ENCODE results near the gene PIK3CA. TPM values are rescaled to one million over a fixed set of nuclear protein-coding genes. Genes with fewer than 3 reads are reported as not detected.

Gene PIK3CA
- total RNA-seq, 1 experiment from 2014 or later = 27.6 TPM

GRCh38 chr3:179224584-179224983 is 76.4 kb downstream of the PIK3CA start:
- CTCF ChIA-PET = no interaction called here
- TF ChIP-seq SIN3A (IDR thresholded peaks at IDR 0.05; ENCODE audit: borderline replicate concordance, insufficient read depth, low read depth, low read length) (no peak), POLR2AphosphoS5 (IDR thresholded peaks at IDR 0.05; ENCODE audit: low read depth, low read length) (no peak), TCF7L2 (IDR thresholded peaks at IDR 0.05; ENCODE audit: low read depth, low read length) (no peak)
- TF ChIP-seq, protein P1, sequence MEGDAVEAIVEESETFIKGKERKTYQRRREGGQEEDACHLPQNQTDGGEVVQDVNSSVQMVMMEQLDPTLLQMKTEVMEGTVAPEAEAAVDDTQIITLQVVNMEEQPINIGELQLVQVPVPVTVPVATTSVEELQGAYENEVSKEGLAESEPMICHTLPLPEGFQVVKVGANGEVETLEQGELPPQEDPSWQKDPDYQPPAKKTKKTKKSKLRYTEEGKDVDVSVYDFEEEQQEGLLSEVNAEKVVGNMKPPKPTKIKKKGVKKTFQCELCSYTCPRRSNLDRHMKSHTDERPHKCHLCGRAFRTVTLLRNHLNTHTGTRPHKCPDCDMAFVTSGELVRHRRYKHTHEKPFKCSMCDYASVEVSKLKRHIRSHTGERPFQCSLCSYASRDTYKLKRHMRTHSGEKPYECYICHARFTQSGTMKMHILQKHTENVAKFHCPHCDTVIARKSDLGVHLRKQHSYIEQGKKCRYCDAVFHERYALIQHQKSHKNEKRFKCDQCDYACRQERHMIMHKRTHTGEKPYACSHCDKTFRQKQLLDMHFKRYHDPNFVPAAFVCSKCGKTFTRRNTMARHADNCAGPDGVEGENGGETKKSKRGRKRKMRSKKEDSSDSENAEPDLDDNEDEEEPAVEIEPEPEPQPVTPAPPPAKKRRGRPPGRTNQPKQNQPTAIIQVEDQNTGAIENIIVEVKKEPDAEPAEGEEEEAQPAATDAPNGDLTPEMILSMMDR (IDR thresholded peaks at IDR 0.05) = no peak
- TF ChIP-seq, protein P2, sequence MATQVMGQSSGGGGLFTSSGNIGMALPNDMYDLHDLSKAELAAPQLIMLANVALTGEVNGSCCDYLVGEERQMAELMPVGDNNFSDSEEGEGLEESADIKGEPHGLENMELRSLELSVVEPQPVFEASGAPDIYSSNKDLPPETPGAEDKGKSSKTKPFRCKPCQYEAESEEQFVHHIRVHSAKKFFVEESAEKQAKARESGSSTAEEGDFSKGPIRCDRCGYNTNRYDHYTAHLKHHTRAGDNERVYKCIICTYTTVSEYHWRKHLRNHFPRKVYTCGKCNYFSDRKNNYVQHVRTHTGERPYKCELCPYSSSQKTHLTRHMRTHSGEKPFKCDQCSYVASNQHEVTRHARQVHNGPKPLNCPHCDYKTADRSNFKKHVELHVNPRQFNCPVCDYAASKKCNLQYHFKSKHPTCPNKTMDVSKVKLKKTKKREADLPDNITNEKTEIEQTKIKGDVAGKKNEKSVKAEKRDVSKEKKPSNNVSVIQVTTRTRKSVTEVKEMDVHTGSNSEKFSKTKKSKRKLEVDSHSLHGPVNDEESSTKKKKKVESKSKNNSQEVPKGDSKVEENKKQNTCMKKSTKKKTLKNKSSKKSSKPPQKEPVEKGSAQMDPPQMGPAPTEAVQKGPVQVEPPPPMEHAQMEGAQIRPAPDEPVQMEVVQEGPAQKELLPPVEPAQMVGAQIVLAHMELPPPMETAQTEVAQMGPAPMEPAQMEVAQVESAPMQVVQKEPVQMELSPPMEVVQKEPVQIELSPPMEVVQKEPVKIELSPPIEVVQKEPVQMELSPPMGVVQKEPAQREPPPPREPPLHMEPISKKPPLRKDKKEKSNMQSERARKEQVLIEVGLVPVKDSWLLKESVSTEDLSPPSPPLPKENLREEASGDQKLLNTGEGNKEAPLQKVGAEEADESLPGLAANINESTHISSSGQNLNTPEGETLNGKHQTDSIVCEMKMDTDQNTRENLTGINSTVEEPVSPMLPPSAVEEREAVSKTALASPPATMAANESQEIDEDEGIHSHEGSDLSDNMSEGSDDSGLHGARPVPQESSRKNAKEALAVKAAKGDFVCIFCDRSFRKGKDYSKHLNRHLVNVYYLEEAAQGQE (IDR thresholded peaks at IDR 0.05; ENCODE audit: insufficient read depth in 1 of 2, low read depth in 2 of 2, low read length in 1 of 2) = no peak
- intact Hi-C loops (cut with micrococcal nuclease; ENCODE audit: unreplicated experiment) = no loop called here

DNA sequence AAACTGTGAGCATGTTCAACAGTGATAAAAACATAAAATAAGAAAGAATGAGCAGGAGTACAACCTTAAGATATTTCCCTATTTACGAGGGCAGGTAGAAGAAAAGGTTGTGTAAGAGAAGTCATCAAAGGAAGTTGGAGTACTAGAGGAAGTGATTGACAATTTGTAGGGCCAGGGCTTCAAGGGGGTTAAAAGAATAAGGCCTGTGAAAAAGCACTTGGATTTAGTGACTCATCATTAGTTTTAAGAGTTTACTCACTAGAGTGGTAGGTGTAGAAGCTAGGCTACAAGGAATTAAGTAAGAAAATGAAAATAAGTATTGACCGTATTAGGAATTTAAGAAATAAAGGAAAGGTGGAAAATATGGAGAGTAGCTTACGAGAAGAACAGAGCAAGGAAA is 79.2 kb downstream of the PIK3CA start:
- in situ Hi-C loops (cut with HindIII; ENCODE audit: low pct_unique_long_range_greater_than_20kb, low sequenced_read_pairs) = no loop called here
- ATAC-seq (no peak), DNase-seq (ENCODE audit: low read depth, low spot score) (no peak)
- CTCF ChIA-PET = no interaction called here
- peaks cover 16% of the 10 kb centered on the region for H3K36me3 ChIP-seq (ENCODE audit: control insufficient read depth, insufficient read depth, low read length)
- BruUV-seq (replicated peaks) = no TSS peak
- no peak overlapping the region for H3K27ac ChIP-seq (ENCODE audit: low read length)
- H3K27me3 ChIP-seq (ENCODE audit: control insufficient read depth, insufficient read depth, low read length) = no peaks in the 10 kb centered on the region
- H3K4me3 ChIP-seq (ENCODE audit: low read depth in 2 of 2, low read length in 2 of 2) = no peak overlapping the region
- H3K9me3 ChIP-seq (ENCODE audit: control insufficient read depth, insufficient read depth, low read depth, low read length) = no peaks in the 10 kb centered on the region
- POLR2A ChIA-PET = interaction anchor here (0.6 kb wide), 1 partner anchor 330 kb away, joined by 5 read pairs; no protein-coding TSS in a partner anchor
- intact Hi-C loops (cut with micrococcal nuclease; ENCODE audit: unreplicated experiment) = no loop called here
- no peak for TF ChIP-seq SIN3A (IDR thresholded peaks at IDR 0.05; ENCODE audit: borderline replicate concordance, insufficient read depth, low read depth, low read length)
- no peak for TF ChIP-seq TCF7L2 (IDR thresholded peaks at IDR 0.05; ENCODE audit: low read depth, low read length)
- no peak for TF ChIP-seq POLR2AphosphoS5 (IDR thresholded peaks at IDR 0.05; ENCODE audit: low read depth, low read length)
- TF ChIP-seq, protein P1 (IDR thresholded peaks at IDR 0.05) = no peak
- TF ChIP-seq, protein P2 (IDR thresholded peaks at IDR 0.05; ENCODE audit: insufficient read depth in 1 of 2, low read depth in 2 of 2, low read length in 1 of 2) = no peak
- H3K4me1 ChIP-seq (ENCODE audit: control insufficient read depth, insufficient read depth, low read length) = no peaks in the 10 kb centered on the region

More at GRCh38 chr3:179224584-179224983, 76.4 kb downstream of the PIK3CA start:
- no peak for ATAC-seq
- Histone ChIP-seq H3K27ac (ENCODE audit: low read length) (no peak overlapping the region), H3K36me3 (ENCODE audit: control insufficient read depth, insufficient read depth, low read length) (peaks cover 11% of the 10 kb centered on the region), H3K9me3 (ENCODE audit: control insufficient read depth, insufficient read depth, low read depth, low read length) (no peaks in the 10 kb centered on the region), H3K4me1 (ENCODE audit: control insufficient read depth, insufficient read depth, low read length) (no peaks in the 10 kb centered on the region), H3K4me3 (ENCODE audit: low read depth in 2 of 2, low read length in 2 of 2) (no peak overlapping the region), H3K27me3 (ENCODE audit: control insufficient read depth, insufficient read depth, low read length) (no peaks in the 10 kb centered on the region)
- in situ Hi-C loops (cut with HindIII; ENCODE audit: low pct_unique_long_range_greater_than_20kb, low sequenced_read_pairs) = no loop called here
- POLR2A ChIA-PET = no interaction called here
- BruUV-seq (replicated peaks) = no TSS peak
- no peak for DNase-seq (ENCODE audit: low read depth, low spot score)
